ENCODE measurements around the gene AGFG2. TPM values are rescaled to one million over a fixed set of nuclear protein-coding genes. Genes with fewer than 3 reads are reported as not detected.

AGFG2 gene
- total and polyA plus RNA-seq, 2 of the 13 experiments (the other 11 are each of a cell fraction or from before 2014, with no cell fraction given) = 125 to 132 TPM

- H3K4me2 ChIP-seq (ENCODE audit: low read depth, low read length) = no peak overlapping the region
- H3K27ac ChIP-seq (ENCODE audit: extremely low read length, insufficient read depth, low read length) = no peak overlapping the region
- no peaks in the 10 kb centered on the region for H3K36me3 ChIP-seq (replicated peaks in 1 of 2; ENCODE audit: control insufficient read depth in 1 of 2, insufficient read depth in 2 of 2, low read length in 2 of 2)
- in situ Hi-C loops (cut with HindIII; ENCODE audit: extremely low pct_ligation_motif_present, low pct_unique_long_range_greater_than_20kb) = no loop called here
- H4K20me1 ChIP-seq (ENCODE audit: insufficient read depth, low read length) = no peaks in the 10 kb centered on the region
- peaks cover 33% of the 10 kb centered on the region for H3K4me1 ChIP-seq (ENCODE audit: insufficient read depth, low read length)
- intact Hi-C loops (cut with micrococcal nuclease; ENCODE audit: unreplicated experiment) = no loop called here
- no peaks in the 10 kb centered on the region for H3K9me3 ChIP-seq (ENCODE audit: low read length)
- no peak overlapping the region for H3K4me3 ChIP-seq (replicated peaks in 1 of 3; ENCODE audit: insufficient read depth in 1 of 3, low read depth in 2 of 3, low read length in 3 of 3)
- POLR2A ChIA-PET = interaction anchor here (1.6 kb wide), 1 partner anchor 21 kb away, joined by 6 read pairs; the partner anchor contains the start of genes FBXO24 and LRCH4
- 78% methylated on average over 6 of the region's 8 CpGs for WGBS (ENCODE audit: low lambda C conversion rate)
- ATAC-seq = no peak
- DNase-seq (ENCODE audit: low spot score) = no peak
- H3K79me2 ChIP-seq (ENCODE audit: insufficient read depth, low read length) = no peaks in the 10 kb centered on the region
- H3K27me3 ChIP-seq (ENCODE audit: control insufficient read depth in 1 of 2, insufficient read depth in 2 of 2, low read length in 2 of 2) = no peaks in the 10 kb centered on the region
- no peak overlapping the region for H3K9ac ChIP-seq (ENCODE audit: insufficient read depth, low read depth, low read length)
- BruUV-seq (replicated peaks) = no TSS peak
- no peak for FAIRE-seq
- no peak overlapping the region for H2AFZ ChIP-seq (ENCODE audit: low read length)
- peak; percentile 48; the same call in 1 of the 2 replicates for TF ChIP-seq ZNF770 (CRISPR knock-in tag; IDR thresholded peaks at IDR 0.05)
- TF ChIP-seq MAFF (IDR thresholded peaks at IDR 0.05; ENCODE audit: low read depth, low read length) = no peak
- peak; percentile 58; the same call in 1 of the 2 replicates for TF ChIP-seq ZNF263 (CRISPR knock-in tag; IDR thresholded peaks at IDR 0.05)
- CTCF ChIA-PET (ENCODE audit: low intra/inter-chr PET ratio, low total read pairs) = no interaction called here
Measured at GRCh38 chr7:100607111-100607510, 68.1 kb downstream of the AGFG2 start.

GRCh38 chr7:100609958-100610357 is 71.0 kb downstream of the AGFG2 start:
- Histone ChIP-seq H3K9me3 (ENCODE audit: low read length) (no peaks in the 10 kb centered on the region), H2AFZ (ENCODE audit: low read length) (no peak overlapping the region), H4K20me1 (ENCODE audit: insufficient read depth, low read length) (no peaks in the 10 kb centered on the region), H3K4me3 (replicated peaks in 1 of 3; ENCODE audit: insufficient read depth in 1 of 3, low read depth in 2 of 3, low read length in 3 of 3) (no peak overlapping the region), H3K4me2 (ENCODE audit: low read depth, low read length) (0 out of 2 replicates have a peak overlapping the region, but pooled peaks have one; percentile 62), H3K9ac (ENCODE audit: insufficient read depth, low read depth, low read length) (no peak overlapping the region), H3K4me1 (ENCODE audit: insufficient read depth, low read length) (peaks cover 29% of the 10 kb centered on the region), H3K27me3 (ENCODE audit: control insufficient read depth in 1 of 2, insufficient read depth in 2 of 2, low read length in 2 of 2) (no peaks in the 10 kb centered on the region), H3K79me2 (ENCODE audit: insufficient read depth, low read length) (no peaks in the 10 kb centered on the region), H3K36me3 (replicated peaks in 1 of 2; ENCODE audit: control insufficient read depth in 1 of 2, insufficient read depth in 2 of 2, low read length in 2 of 2) (no peaks in the 10 kb centered on the region), H3K27ac (ENCODE audit: extremely low read length, insufficient read depth, low read length) (peak overlapping the region; percentile 47)
- intact Hi-C loops (cut with micrococcal nuclease; ENCODE audit: unreplicated experiment) = loop anchor here (5.0 kb wide), 1 partner anchor 82 kb away; the partner anchor contains the start of gene GIGYF1
- in situ Hi-C loops (cut with HindIII; ENCODE audit: extremely low pct_ligation_motif_present, low pct_unique_long_range_greater_than_20kb) = loop anchor here (5.0 kb wide), 1 partner anchor 82 kb away; the partner anchor contains the start of gene GIGYF1
- DNase-seq (ENCODE audit: low spot score) (no peak), FAIRE-seq (no peak), ATAC-seq (no peak)
- POLR2A ChIA-PET = interaction anchor here (1.2 to 3.5 kb wide), 4 partner anchors 24 to 181 kb away, joined by 3 to 61 read pairs (median 4); partner anchors contain the start of genes FBXO24, LRCH4, POP7 and ZCWPW1
- no TSS peak for BruUV-seq (replicated peaks)
- 84% methylated on average over 5 of the region's 5 CpGs for WGBS (ENCODE audit: low lambda C conversion rate)
- CTCF ChIA-PET (ENCODE audit: low intra/inter-chr PET ratio, low total read pairs) = no interaction called here
- TF ChIP-seq ZMYM3 (CRISPR knock-in tag; IDR thresholded peaks at IDR 0.05) (no peak), ELF1 (CRISPR knock-in tag; IDR thresholded peaks at IDR 0.05) (no peak), EED (CRISPR knock-in tag; IDR thresholded peaks at IDR 0.05) (no peak), ATF7-NPFF (CRISPR knock-in tag; IDR thresholded peaks at IDR 0.05; ENCODE audit: low read depth) (no peak), CBX2 (IDR thresholded peaks at IDR 0.05; ENCODE audit: low read depth, low read length) (no peak), CBX2 (CRISPR knock-in tag; IDR thresholded peaks at IDR 0.05; ENCODE audit: low read depth) (no peak), ZNF337 (CRISPR knock-in tag; IDR thresholded peaks at IDR 0.05; ENCODE audit: borderline replicate concordance, low read depth) (0 out of 2 replicates have a peak, but pooled peaks have one; percentile 1), CBX5 (CRISPR knock-in tag; IDR thresholded peaks at IDR 0.05; ENCODE audit: borderline replicate concordance) (no peak), ZNF609 (CRISPR knock-in tag; IDR thresholded peaks at IDR 0.05; ENCODE audit: borderline replicate concordance) (no peak)
